Measurements from ENCODE around the gene CA12. TPM values are rescaled to one million over a fixed set of nuclear protein-coding genes. Genes with fewer than 3 reads are reported as not detected.

CA12 gene
- total RNA-seq, 1 experiment from 2014 or later, result 2.8 TPM

- Mint-ChIP-seq H3K36me3 (no peaks in the 10 kb centered on the region), H3K4me1 (peaks cover 17% of the 10 kb centered on the region), H3K27me3 (ENCODE audit: low read depth) (no peaks in the 10 kb centered on the region), H3K4me3 (no peak overlapping the region), H3K9me3 (no peaks in the 10 kb centered on the region), H3K27ac (no peak overlapping the region)
- no peak for ATAC-seq
- DNase-seq (ENCODE audit: low spot score), result no peak
- POLR2A ChIA-PET, result no interaction called here
- no peak for TF ChIP-seq TEAD4 (CRISPR knock-in tag; IDR thresholded peaks at IDR 0.05)
- CTCF ChIA-PET, result interaction anchor here (1.3 kb wide), 1 partner anchor 8 kb away, joined by 5 read pairs; no protein-coding TSS in a partner anchor
Measured at GRCh38 chr15:63347074-63347857, 34.4 kb downstream of the CA12 start.

GRCh38 chr15:63345391-63345752 is 36.3 kb downstream of the CA12 start:
- ATAC-seq, result no peak
- POLR2A ChIA-PET, result no interaction called here
- H3K4me1 Mint-ChIP-seq, result peaks cover 35% of the 10 kb centered on the region

More at GRCh38 chr15:63345391-63345752, 36.3 kb downstream of the CA12 start:
- TF ChIP-seq CREM (CRISPR knock-in tag; IDR thresholded peaks at IDR 0.05) (no peak), PRRX2 (CRISPR knock-in tag; IDR thresholded peaks at IDR 0.05) (no peak), SOX15 (CRISPR knock-in tag; IDR thresholded peaks at IDR 0.05) (no peak), NR1H2 (CRISPR knock-in tag; IDR thresholded peaks at IDR 0.05) (no peak), TEAD4 (CRISPR knock-in tag; IDR thresholded peaks at IDR 0.05) (no peak), ZNF121 (CRISPR knock-in tag; IDR thresholded peaks at IDR 0.05) (no peak), ZNF138 (CRISPR knock-in tag; conservative IDR thresholded peaks at IDR 0.05) (no peak), JAZF1 (CRISPR knock-in tag; IDR thresholded peaks at IDR 0.05) (no peak), ERG (CRISPR knock-in tag; IDR thresholded peaks at IDR 0.05) (no peak), NFYB (CRISPR knock-in tag; conservative IDR thresholded peaks at IDR 0.05; ENCODE audit: low read depth) (no peak), OVOL2 (CRISPR knock-in tag; IDR thresholded peaks at IDR 0.05; ENCODE audit: borderline replicate concordance) (no peak), KAT7 (CRISPR knock-in tag; IDR thresholded peaks at IDR 0.05; ENCODE audit: borderline replicate concordance) (no peak), PREB (CRISPR knock-in tag; IDR thresholded peaks at IDR 0.05; ENCODE audit: borderline replicate concordance) (no peak), ARID4B (CRISPR knock-in tag; IDR thresholded peaks at IDR 0.05; ENCODE audit: borderline replicate concordance) (no peak), FOXK1 (CRISPR knock-in tag; IDR thresholded peaks at IDR 0.05) (no peak), MXD4 (CRISPR knock-in tag; IDR thresholded peaks at IDR 0.05; ENCODE audit: borderline replicate concordance) (no peak), ESRRA (CRISPR knock-in tag; IDR thresholded peaks at IDR 0.05; ENCODE audit: borderline replicate concordance) (no peak)
- Mint-ChIP-seq H3K27ac (no peak overlapping the region), H3K36me3 (no peaks in the 10 kb centered on the region), H3K27me3 (ENCODE audit: low read depth) (no peaks in the 10 kb centered on the region; the same call in 1 of the 2 replicates), H3K4me3 (no peak overlapping the region), H3K9me3 (no peaks in the 10 kb centered on the region)
- DNase-seq (ENCODE audit: low spot score), result no peak
- CTCF ChIA-PET, result no interaction called here
